NCI-H2107 (cell line): ENCODE measurements around the gene GNB1.
"Not testable (repeated sequence)": the region's sequence is repeated elsewhere in the genome, so short reads cannot be mapped to it uniquely, and the experiment has no call there.

Experiments used
- DNase-seq: peaks from one replicate; lab custom pipeline; 2025; lab: John Stamatoyannopoulos, UW

GNB1 gene

DNA sequence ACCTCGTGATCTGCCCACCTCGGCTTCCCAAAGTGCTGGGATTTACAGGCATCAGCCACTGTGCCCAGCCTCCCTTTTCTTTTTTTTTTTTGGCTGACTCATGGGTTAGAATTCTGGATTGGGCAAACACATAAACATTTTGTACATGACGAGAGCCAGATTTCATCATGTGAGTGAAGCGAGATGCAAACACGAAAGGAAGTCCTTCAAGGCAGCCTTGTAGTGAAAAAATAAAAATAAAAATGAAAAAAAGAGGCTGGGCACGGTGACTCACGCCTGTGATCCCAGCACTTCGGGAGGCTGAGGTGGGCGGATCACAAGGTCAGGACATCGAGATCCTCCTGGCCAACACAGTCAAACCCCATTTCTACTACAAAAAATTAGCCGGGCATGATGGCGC is 149.9 kb downstream of the GNB1 start:
- not testable (repeated sequence) for DNase-seq

DNA sequence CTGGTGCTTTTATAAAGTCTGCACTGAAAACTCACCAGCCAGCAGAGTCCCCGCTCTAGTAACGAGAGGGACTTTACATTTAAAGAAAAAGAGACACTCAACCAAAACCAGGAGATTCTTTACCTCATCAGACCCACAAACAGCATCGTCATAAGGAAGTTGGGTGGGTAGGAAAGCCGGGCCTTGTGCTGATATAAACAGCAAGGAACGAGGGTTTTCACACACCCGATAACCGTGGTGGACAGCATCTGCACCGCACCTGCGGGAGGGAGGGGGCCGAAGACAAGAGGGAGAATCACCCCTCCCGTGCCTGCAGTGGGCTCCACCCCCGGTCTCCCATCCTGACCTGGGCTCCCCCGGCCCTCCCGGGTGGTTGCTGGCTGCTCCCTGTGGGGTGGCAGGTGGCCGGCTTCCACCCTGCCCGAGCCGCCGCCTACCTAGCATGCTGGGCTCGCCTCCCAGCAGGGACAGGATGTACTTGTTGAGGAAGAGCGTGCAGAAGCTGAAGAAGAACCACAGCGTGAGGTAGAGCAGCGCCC is 152.0 kb downstream of the GNB1 start:
- not testable (repeated sequence) for DNase-seq

DNA sequence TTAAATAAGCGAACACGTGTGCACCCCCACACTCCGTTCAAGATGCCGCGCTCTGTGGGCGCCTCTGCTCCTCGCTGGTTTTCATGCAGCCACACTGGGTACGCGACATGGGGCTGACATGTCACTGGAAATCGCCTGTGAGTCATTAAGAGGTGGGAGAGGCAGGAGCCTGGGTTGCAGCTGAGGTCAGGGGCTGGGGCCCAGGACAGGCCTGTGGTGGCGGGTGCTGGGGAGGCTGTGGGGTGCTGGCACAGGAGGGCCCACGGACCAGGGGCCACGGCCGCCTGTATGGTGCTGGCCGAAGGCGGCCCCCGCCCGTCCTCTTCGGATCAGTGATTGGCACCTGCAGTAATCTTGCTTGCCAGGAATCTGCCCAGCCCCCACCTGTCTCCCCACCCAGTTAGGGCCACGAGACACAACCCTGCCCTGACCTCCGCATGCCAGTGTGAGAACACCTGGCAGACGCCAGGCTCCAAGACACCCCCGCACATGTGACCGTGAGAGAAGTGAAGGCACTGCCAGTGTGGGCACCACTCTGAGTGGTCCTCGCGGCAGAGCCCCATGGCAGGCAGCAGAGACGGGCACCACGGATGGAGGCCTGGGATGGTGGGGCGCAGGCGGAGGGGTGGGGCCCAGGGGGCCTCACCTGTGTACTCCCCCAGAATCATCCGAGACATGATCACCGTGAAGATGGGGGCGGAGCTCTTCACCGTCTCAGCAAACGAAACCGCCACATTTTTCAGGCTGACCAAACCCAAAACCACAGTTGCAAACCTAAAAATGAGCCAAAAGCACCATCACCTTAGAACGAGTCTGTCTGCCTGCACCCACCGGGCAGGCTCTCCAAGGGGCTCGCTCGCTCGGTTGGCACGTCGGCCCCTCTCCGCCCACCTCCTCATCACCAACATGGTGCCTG is 153.0 kb downstream of the GNB1 start:
- not testable (repeated sequence) for DNase-seq
